ENCODE results near the gene MED29. TPM values are rescaled to one million over a fixed set of nuclear protein-coding genes. Genes with fewer than 3 reads are reported as not detected.
A peak's percentile ranks its signal among the peaks of the same experiment; 100 is the strongest.
"Not testable (repeated sequence)": the region's sequence is repeated elsewhere in the genome, so short reads cannot be mapped to it uniquely, and the experiment has no call there.

Gene MED29
- total RNA-seq, 8 experiments from 2014 or later: 19.9 to 45.6 (median 26.2) TPM

DNA sequence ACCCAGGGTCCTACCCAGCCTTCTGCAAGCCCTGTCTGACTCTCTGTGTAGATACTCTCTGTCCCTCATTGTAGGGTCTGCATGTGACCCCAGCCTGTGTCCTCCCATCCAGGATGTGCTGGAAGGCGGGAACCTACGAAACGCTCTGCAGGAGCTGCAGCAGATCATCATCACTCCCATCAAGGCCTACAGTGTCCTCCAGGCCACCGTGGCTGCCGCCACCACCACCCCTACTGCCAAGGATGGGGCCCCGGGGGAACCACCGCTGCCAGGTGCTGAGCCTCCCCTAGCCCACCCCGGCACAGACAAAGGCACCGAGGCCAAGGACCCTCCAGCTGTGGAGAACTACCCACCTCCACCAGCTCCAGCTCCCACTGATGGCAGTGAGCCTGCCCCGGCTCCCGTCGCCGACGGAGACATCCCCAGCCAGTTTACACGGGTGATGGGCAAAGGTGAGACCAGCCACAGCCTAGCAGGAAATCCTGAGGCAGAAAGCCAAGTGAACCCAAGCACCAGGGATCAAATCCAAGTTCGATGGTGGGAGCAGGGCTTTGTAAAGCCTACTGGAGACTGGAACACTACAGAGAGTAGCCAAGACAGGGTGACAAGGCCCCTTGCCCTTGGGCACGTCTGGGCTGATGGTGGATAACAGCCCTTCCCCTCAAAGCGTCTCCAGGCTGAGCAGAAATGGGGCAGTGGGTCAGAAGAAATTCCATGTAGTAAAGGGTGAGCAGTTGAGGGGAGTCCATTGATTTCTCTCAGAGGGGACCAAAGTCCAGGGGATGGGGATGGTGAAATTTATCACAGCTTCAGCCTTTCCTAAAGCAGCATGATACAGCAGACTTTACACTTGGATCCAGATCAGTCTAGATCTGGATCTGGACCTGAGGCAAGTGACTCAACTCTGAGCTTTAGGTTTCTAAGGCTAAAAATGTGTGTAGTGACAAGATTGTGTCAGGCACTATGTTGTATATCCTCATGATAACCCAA lies 13.5 kb upstream of the MED29 start:
- Histone ChIP-seq H3K27ac (no peak overlapping the region), H3K4me1 (replicated peaks in 1 of 2) (no peaks in the 10 kb centered on the region), H3K4me3 (no peak overlapping the region)
- in situ Hi-C loops (cut with MboI; ENCODE audit: low pct_unique_long_range_greater_than_20kb in 2 of 9, low sequenced_read_pairs in 9 of 9, unreplicated experiment in 9 of 9): no loop called here
- peak in 2 of 8 experiments; percentile 7 to 11 for ATAC-seq (replicated peaks in 6 of 8)
- WGBS, 10 experiments: 75 to 100% (median 100%) methylated on average over 1 to 3 of the region's 18 CpGs; no CpG with 5 or more reads in 4 of the 10 experiments

DNA sequence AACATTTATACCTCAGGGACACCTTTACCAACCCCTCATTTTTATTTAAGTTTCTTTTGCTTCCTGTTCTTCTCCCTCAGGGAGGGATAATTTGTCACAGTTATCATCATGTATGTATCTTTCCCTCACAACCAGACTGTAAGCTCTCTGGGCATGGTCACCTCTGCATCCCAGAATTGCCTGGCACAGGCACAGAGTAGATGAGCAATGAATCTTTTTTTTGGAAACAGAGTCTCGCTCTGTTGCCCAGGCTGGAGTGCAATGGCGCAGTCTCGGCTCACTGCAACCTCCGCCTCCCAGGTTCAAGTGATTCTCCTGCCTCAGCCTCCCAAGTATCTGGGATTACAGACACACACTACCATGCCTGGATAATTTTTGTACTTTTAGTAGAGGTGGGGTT lies 11.8 kb upstream of the MED29 start:
- in situ Hi-C loops (cut with MboI; ENCODE audit: low pct_unique_long_range_greater_than_20kb in 2 of 9, low sequenced_read_pairs in 9 of 9, unreplicated experiment in 9 of 9); H3K27ac ChIP-seq; H3K4me1 ChIP-seq (replicated peaks in 1 of 2); ATAC-seq (replicated peaks in 6 of 8); H3K4me3 ChIP-seq: not testable (repeated sequence)
- 100% methylated on average over 1 to 3 of the region's 4 CpGs; no CpG with 5 or more reads in 7 of the 10 experiments for WGBS, 10 experiments

GRCh38 chr19:39379865-39380396 lies 11.2 kb upstream of the MED29 start:
- Histone ChIP-seq H3K4me3 (no peak overlapping the region), H3K27ac (no peak overlapping the region), H3K4me1 (replicated peaks in 1 of 2) (no peaks in the 10 kb centered on the region)
- ATAC-seq (replicated peaks in 6 of 8): no peak
- in situ Hi-C loops (cut with MboI; ENCODE audit: low pct_unique_long_range_greater_than_20kb in 2 of 9, low sequenced_read_pairs in 9 of 9, unreplicated experiment in 9 of 9): no loop called here
- WGBS, 10 experiments: 53 to 100% (median 90%) methylated on average over 1 to 5 of the region's 14 CpGs; no CpG with 5 or more reads in 5 of the 10 experiments

DNA sequence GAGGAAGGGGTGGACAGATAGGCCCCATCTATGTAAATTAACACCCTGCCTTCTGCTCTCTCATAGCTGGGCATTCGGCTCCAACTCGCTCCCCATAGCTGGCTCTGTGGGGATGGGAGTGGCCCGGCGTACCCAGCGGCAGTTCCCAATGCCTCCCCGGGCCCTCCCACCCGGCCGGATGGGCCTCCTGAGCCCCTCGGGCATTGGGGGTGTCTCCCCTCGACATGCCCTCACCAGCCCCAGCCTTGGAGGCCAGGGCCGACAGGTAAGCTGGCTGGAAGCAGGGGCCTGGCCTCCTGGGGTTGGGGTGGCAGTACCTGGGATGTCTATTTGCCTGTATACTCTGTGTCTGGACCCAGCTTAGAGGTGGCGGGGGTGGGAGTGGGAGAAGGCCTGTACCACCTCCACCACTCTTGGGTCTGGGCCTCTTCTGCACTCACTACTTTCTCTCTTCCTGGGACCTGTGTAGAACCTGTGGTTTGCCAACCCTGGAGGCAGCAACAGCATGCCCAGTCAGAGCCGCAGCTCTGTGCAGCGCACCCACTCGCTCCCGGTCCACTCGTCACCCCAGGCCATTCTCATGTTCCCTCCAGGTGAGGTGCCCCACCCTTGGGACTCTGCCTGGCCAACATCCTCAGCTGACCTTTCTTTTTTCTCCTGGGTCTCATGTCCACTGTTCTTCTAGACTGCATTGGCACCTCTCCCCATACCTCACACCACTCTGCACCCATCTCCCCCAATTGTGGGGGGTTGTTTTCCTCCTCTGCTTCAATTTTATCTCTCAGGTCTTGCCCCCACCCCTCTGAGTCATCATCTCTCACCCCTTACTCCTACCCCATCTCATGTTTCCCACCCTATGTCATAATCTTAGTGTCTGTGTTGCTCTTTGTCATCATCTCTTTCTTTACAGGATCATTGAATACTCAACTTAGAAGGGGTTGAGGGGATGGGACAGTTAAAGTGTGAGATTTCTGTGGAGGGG lies 10.4 kb upstream of the MED29 start:
- in situ Hi-C loops (cut with MboI; ENCODE audit: low pct_unique_long_range_greater_than_20kb in 2 of 9, low sequenced_read_pairs in 9 of 9, unreplicated experiment in 9 of 9): no loop called here
- Histone ChIP-seq H3K27ac (no peak overlapping the region), H3K4me1 (replicated peaks in 1 of 2) (no peaks in the 10 kb centered on the region), H3K4me3 (no peak overlapping the region)
- WGBS, 10 experiments: 92 to 100% (median 94%) methylated on average over 3 to 7 of the region's 17 CpGs; no CpG with 5 or more reads in 4 of the 10 experiments
- ATAC-seq (replicated peaks in 6 of 8): peak in 1 of 8 experiments; percentile 11

GRCh38 chr19:39381910-39382611 lies 9.1 kb upstream of the MED29 start:
- Histone ChIP-seq H3K4me1 (replicated peaks in 1 of 2) (no peaks in the 10 kb centered on the region), H3K4me3 (no peak overlapping the region), H3K27ac (no peak overlapping the region)
- ATAC-seq (replicated peaks in 6 of 8): peak in 2 of 8 experiments; percentile 36 to 42
- whole genome bisulfite sequencing, 10 experiments: 60 to 100% (median 91%) methylated on average over 1 to 5 of the region's 10 CpGs
- in situ Hi-C loops (cut with MboI; ENCODE audit: low pct_unique_long_range_greater_than_20kb in 2 of 9, low sequenced_read_pairs in 9 of 9, unreplicated experiment in 9 of 9): no loop called here

- Histone ChIP-seq H3K4me3 (no peak overlapping the region), H3K27ac (no peak overlapping the region), H3K4me1 (replicated peaks in 1 of 2) (no peaks in the 10 kb centered on the region)
- WGBS, 10 experiments: 42 to 100% (median 92%) methylated on average over 1 to 4 of the region's 18 CpGs; no CpG with 5 or more reads in 2 of the 10 experiments
- in situ Hi-C loops (cut with MboI; ENCODE audit: low pct_unique_long_range_greater_than_20kb in 2 of 9, low sequenced_read_pairs in 9 of 9, unreplicated experiment in 9 of 9): no loop called here
- ATAC-seq (replicated peaks in 6 of 8): peak in 1 of 8 experiments; percentile 11
Measured at GRCh38 chr19:39382991-39383828, 8.0 kb upstream of the MED29 start.

GRCh38 chr19:39384839-39385568 lies 6.2 kb upstream of the MED29 start:
- H3K4me1 ChIP-seq (replicated peaks in 1 of 2): peaks cover 4 to 5% of the 10 kb centered on the region in 2 donors
- no peak overlapping the region for H3K4me3 ChIP-seq
- 100% methylated on average over 1 of the region's 9 CpGs; no CpG with 5 or more reads in 9 of the 10 experiments for WGBS, 10 experiments
- peak in 6 of 8 experiments; percentile 7 to 30 (median 20) for ATAC-seq (replicated peaks in 6 of 8)
- H3K27ac ChIP-seq: no peak overlapping the region
- in situ Hi-C loops (cut with MboI; ENCODE audit: low pct_unique_long_range_greater_than_20kb in 2 of 9, low sequenced_read_pairs in 9 of 9, unreplicated experiment in 9 of 9): no loop called here

DNA sequence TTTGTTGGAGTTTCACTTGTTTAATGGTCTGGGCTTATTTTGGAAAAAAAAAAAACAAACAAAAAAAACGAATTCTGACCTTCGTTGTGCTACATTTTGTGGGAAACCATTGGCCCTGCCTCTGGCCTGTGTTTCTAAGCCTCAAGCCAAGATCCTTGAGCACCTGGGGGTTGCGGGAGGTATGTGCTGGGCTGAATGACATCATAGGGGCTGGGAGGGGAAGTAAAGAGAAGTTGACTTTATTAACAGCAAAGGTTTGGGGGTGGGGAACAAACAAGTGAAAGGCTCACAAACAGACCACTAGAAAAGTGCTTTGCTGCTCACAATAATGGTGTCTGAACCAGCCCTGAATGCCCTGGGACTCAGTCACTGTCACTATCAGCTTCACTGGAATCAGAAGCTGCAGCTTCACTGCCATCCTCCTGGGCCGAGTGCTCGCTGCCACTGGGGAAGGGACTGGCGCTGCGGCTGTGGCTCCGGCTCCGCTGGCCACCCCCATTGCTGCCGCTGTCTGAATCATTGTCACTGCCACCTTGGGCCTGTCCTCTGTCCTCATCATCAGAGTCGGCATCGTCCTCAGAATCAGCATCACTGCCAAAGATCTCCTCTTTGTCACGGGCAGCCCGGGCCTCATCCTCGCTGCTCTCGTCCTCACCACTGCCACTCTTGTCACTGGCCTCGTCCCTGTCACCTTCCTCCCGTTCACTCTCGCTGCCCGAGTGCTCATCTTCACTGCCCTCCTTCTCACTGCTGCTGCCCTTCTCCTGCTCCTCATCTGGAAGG lies 5.4 kb upstream of the MED29 start:
- peaks cover 5 to 6% of the 10 kb centered on the region in 2 donors for H3K4me1 ChIP-seq (replicated peaks in 1 of 2)
- H3K4me3 ChIP-seq: no peak overlapping the region
- no peak for ATAC-seq (replicated peaks in 6 of 8)
- 60 to 100% (median 96%) methylated on average over 1 to 6 of the region's 20 CpGs; no CpG with 5 or more reads in 1 of the 10 experiments for WGBS, 10 experiments
- H3K27ac ChIP-seq: no peak overlapping the region
- in situ Hi-C loops (cut with MboI; ENCODE audit: low pct_unique_long_range_greater_than_20kb in 2 of 9, low sequenced_read_pairs in 9 of 9, unreplicated experiment in 9 of 9): no loop called here

DNA sequence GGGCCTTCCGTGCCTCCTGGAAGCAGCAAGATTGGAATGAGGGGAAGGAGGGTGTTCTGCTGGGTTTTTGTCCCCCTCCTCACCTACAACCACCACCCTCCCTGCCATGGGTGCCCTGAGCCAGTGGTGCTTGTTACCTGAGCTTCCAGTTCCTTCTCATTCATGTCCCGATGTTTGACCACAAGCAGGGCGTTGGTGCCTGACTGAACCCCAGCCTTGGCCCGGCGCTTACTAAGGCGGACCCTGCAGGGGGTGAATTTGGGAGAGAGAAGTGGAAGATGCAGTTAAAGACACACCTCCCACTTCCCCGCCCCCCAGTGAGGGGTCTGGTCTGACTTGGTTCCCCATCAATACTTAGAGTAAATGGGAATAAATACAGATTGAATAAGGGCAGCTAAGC lies 4.6 kb upstream of the MED29 start:
- 80 to 100% (median 93%) methylated on average over 1 to 6 of the region's 7 CpGs; no CpG with 5 or more reads in 4 of the 10 experiments for WGBS, 10 experiments
- H3K27ac ChIP-seq: no peak overlapping the region
- ATAC-seq (replicated peaks in 6 of 8): no peak
- in situ Hi-C loops (cut with MboI; ENCODE audit: low pct_unique_long_range_greater_than_20kb in 2 of 9, low sequenced_read_pairs in 9 of 9, unreplicated experiment in 9 of 9): no loop called here
- H3K4me1 ChIP-seq (replicated peaks in 1 of 2): peaks cover 5 to 6% of the 10 kb centered on the region in 2 donors
- no peak overlapping the region for H3K4me3 ChIP-seq

DNA sequence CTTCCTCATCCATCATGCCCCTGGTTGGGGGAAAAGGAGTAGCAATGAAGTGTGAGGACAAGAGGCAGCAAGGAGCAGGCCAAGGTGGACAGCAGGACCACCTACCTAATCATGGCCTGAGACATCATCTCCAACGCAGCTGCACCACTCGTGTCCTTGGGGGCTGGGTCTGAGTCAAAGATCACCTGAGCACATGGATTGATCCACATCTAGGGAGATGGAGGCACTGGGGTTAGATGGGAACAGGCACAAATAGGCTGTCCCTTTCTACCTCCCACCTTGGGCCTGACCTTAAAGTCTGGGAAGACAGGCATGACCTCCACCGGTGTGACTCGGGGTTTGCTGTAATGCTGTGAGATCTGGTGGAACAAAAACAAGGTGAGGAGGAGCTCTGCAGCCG lies 2.5 kb upstream of the MED29 start:
- H3K4me3 ChIP-seq: no peak overlapping the region
- WGBS, 10 experiments: 83 to 100% (median 95%) methylated on average over 1 to 5 of the region's 5 CpGs; no CpG with 5 or more reads in 6 of the 10 experiments
- peaks cover 5 to 13% of the 10 kb centered on the region in 2 donors for H3K4me1 ChIP-seq (replicated peaks in 1 of 2)
- no peak overlapping the region for H3K27ac ChIP-seq
- in situ Hi-C loops (cut with MboI; ENCODE audit: low pct_unique_long_range_greater_than_20kb in 2 of 9, low sequenced_read_pairs in 9 of 9, unreplicated experiment in 9 of 9): no loop called here
- no peak for ATAC-seq (replicated peaks in 6 of 8)
